HG02970 (cell line): Measurements from ENCODE around the gene KRTAP4-11.
"Not testable (repeated sequence)": the region's sequence is repeated elsewhere in the genome, so short reads cannot be mapped to it uniquely, and the experiment has no call there.

Experiments used
- ATAC-seq: cut with Tn5 transposase; IDR thresholded peaks from one replicate; pipeline ENCODE4 v1.9.1; 2021; ENCODE audit warnings: mild to moderate bottlenecking, moderate library complexity, moderate number of reproducible peaks; ENCODE audit not compliant: unreplicated experiment, low FRiP score

Gene KRTAP4-11

DNA sequence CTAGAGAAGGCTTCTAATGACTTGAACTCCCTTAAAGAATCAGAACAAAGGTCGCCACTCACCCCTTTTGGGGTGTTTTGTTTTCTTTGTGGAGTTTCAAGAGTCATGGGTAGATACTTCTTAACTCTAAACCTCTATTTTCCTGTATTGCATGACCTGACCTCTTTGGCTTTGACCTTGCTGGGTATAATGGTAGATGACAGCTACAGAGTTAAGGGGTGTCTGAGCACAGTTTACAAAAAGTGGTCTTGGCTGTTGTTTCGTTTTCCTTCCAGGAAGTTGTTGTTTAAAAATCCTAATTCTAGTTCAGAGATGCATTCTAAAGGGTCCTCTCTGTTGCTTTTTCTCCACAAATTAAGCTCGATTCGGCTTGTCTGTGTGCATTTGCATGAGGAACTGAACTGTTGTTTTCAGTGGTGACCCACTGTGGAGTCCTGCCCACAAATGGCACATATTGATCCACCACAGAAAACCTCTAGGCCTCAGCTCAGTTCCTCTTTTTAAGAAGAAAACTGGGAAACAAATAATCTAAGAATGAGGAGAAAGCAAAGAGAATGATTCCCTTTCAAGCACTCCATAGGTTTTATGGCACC, 29.3 kb downstream of the KRTAP4-11 start:
- not testable (repeated sequence) for ATAC-seq

DNA sequence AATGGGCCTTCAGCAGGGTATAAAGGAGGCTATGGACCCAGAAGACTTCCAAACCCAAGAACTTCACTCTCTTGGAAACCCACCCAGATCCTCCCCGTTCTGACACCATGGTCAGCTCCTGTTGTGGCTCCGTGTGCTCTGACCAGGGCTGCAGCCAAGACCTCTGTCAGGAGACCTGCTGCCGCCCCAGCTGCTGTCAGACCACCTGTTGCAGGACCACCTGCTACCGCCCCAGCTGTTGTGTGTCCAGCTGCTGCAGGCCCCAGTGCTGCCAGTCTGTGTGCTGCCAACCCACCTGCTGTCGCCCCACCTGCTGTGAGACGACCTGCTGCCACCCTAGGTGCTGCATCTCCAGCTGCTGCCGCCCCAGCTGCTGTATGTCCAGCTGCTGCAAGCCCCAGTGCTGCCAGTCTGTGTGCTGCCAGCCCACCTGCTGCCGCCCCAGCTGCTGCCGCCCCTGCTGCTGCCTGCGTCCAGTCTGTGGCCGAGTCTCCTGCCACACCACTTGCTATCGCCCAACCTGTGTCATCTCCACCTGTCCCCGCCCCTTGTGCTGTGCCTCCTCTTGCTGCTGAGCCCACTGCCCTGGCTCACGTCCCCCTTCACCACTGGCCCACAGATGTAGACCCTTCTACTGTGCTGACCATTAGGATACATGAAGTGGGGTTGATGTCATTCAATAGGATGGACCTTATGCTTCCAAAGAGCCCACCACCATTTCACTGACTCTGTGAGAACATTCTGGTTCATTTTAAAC, 33.9 kb downstream of the KRTAP4-11 start, which contains the start of gene KRTAP4-7:
Gene KRTAP4-7, plus strand, starts transcription at position 51 of the 757 bp plus-strand sequence. Its CDS starts 57 bp downstream, at position 108.
- not testable (repeated sequence) for ATAC-seq

DNA sequence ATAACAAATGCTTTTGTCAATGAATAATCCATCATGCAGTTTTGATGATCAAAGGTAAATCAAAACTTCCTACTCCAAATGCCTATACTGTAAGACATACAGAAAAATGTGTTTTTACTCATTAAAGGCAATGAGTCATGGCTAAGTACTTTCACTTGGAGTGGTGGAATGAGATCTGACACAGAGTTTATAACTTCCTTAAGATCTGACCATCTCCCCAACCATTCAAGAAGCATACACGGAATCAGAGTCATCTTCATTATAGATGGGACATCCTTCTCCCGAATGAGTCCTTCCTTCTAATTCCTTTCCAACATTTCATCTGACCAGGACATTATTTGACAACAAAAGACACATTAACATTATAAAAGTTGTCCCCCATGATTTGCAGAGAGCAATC, 34.7 kb downstream of the KRTAP4-11 start:
- ATAC-seq = not testable (repeated sequence)

DNA sequence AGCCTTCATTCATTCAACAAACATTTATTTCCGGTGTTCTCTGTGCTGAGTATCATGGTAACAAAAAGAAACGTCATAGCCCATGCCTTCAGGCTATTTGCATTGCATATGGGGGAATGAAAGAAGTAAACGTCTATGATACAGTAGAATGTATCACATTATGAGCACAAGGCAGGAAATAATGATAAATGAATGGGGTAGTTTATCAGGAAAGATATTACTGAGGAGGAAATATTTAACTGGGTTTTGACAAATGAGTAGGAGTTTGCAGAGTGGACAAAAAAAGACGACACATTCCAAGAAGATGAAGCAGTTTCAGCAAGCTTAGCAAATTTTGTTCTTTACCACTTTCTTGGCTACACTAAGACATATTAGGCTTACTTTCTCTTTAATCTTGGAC, 35.5 kb downstream of the KRTAP4-11 start:
- ATAC-seq = no peak

- ATAC-seq = no peak
Measured at GRCh38 chr17:41076788-41077187, 41.4 kb downstream of the KRTAP4-11 start.

- no peak for ATAC-seq
Measured at GRCh38 chr17:41073676-41074075, 44.5 kb downstream of the KRTAP4-11 start.

DNA sequence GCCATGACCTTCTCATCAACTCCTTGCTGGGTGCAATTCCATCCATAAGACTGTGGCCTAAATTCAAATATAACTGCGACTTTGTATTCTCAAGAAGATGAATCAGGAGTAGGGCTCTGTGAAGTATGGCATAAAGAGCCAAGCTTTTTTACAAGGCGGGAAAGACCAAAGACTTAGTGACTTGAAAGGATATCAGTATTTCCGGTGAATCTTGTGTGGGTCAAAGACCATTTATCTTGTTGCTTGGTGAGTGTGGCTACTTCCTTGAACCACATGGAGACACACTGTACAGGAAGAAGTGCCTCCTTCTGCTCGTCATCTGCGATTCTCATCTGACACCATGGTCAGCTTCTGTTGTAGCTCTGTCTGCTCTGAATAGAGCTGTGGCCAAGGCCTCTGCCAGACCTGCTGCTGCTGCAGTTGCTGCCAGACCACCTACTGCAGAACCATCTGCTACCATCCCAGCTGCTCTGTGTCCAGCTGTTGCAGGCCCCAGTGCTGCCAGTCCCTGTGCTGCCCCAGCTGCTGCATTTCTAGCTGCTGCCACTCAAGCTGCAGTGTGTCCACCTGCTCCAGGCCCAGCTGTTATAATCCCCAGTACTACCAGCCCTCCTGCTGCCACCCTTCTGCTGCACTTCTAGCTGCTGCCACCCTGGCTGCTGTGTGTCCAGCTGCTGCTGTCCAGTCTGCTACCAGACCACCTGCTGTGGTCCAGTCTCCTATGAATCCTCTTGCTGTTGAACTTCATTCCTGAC, 46.4 kb downstream of the KRTAP4-11 start:
- ATAC-seq = no peak

DNA sequence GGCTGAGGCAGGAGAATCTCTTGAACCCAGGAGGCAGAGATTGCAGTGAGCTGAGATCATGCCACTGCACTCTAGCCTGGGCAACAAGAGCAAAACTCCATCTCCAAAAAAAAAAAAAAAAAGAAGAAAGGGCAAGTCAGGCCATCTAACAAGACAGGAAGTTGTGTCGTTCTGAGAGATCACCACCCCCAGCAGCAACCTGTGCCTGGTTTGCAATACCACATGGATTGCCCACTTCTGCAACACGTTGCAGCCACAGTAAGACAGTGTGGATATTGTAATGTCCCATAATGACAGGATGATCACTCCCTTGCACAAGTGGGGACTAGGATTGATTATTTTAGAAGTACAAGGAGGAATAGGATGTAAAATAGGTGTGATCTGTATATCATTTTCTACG, 49.1 kb downstream of the KRTAP4-11 start:
- ATAC-seq = no peak

GRCh38 chr17:41067281-41067680, 50.9 kb downstream of the KRTAP4-11 start:
- no peak for ATAC-seq
